Neural cell (in vitro differentiated cells): Measurements from ENCODE around the gene CARD16. TPM values are rescaled to one million over a fixed set of nuclear protein-coding genes. Genes with fewer than 3 reads are reported as not detected.

Experiments
- H2AFZ ChIP-seq: fragments of 200-600, 300-800 bp; sonication (generic), shearing (Covaris generic); 2 replicates; pipeline ENCODE4 v1.6.0; 2014; ENCODE audit warnings: low read depth, mild to moderate bottlenecking, antibody characterized with exemption, low read length, moderate library complexity
- H3F3A ChIP-seq: fragments of 200-600 bp; shearing (Covaris generic); 2 replicates; pipeline ENCODE4 v1.6.1; 2016; ENCODE audit warnings: mild to moderate bottlenecking, moderate library complexity, mixed read lengths, antibody characterized with exemption, low read length; ENCODE audit not compliant: insufficient read depth, poor library complexity, severe bottlenecking
- H3K27ac ChIP-seq: fragments of 200-600, 300-800 bp; sonication (generic), shearing (Covaris generic); 2 replicates; pipeline ENCODE4 v1.5.1; 2014; ENCODE audit warnings: mild to moderate bottlenecking, low read length, moderate library complexity
- H3K27me3 ChIP-seq: fragments of 300-800, 200-600 bp; sonication (generic), shearing (Covaris generic); 2 replicates; pipeline ENCODE4 v1.6.0; 2014; ENCODE audit warnings: mild to moderate bottlenecking, low read depth, low read length, moderate library complexity; ENCODE audit not compliant: insufficient read depth
- H3K36me3 ChIP-seq: fragments of 300-800, 200-600 bp; sonication (generic), shearing (Covaris generic); 2 replicates; pipeline ENCODE4 v1.5.1; 2014; ENCODE audit warnings: mild to moderate bottlenecking, antibody characterized with exemption, low read length, moderate library complexity; ENCODE audit not compliant: insufficient read depth
- H3K4me2 ChIP-seq: fragments of 300-800, 200-600 bp; sonication (generic), shearing (Covaris generic); 2 replicates; pipeline ENCODE4 v1.6.0; 2014; ENCODE audit warnings: mild to moderate bottlenecking, low read length
- H3K4me3 ChIP-seq: fragments of 300-800, 200-600 bp; sonication (generic), shearing (Covaris generic); 2 replicates; pipeline ENCODE4 v1.5.1; 2014; ENCODE audit warnings: mild to moderate bottlenecking, low read length, moderate library complexity
- H3K79me2 ChIP-seq: fragments of 200-600 bp; shearing (Covaris generic); replicated peaks from 2 replicates; pipeline ENCODE4 v1.6.0; 2014; ENCODE audit warnings: mild to moderate bottlenecking, low read length, moderate library complexity; ENCODE audit not compliant: insufficient read depth
- H3K9ac ChIP-seq: fragments of 300-800, 200-600 bp; sonication (generic), shearing (Covaris generic); 2 replicates; pipeline ENCODE4 v1.6.1; 2016; ENCODE audit warnings: mild to moderate bottlenecking, low read length, mixed read lengths
- H3K9me2 ChIP-seq: fragments of 200-600 bp; shearing (Covaris generic); 2 replicates; pipeline ENCODE4 v1.6.1; 2016; ENCODE audit warnings: mild to moderate bottlenecking, low read length, mixed read lengths; ENCODE audit not compliant: insufficient read depth
- H3K9me3 ChIP-seq: fragments of 200-600, 300-800 bp; sonication (generic), shearing (Covaris generic); 2 replicates; pipeline ENCODE4 v1.6.1; 2016; ENCODE audit warnings: mild to moderate bottlenecking, mixed run types, low read length, moderate library complexity, mixed read lengths
- H4K20me1 ChIP-seq: fragments of 200-600 bp; shearing (Covaris generic); 2 replicates; pipeline ENCODE4 v1.6.1; 2016; ENCODE audit warnings: mild to moderate bottlenecking, mixed run types; ENCODE audit not compliant: insufficient read depth
- EP300 ChIP-seq: fragments of 450-650 bp; conservative IDR thresholded peaks from 2 replicates; pipeline ENCODE4 v1.6.1; 2014; ENCODE audit warnings: antibody characterized with exemption, mild to moderate bottlenecking, moderate library complexity; ENCODE audit not compliant: poor library complexity, severe bottlenecking
- EZH2 ChIP-seq: fragments of 200-600, 300-800 bp; shearing (Covaris generic), sonication (generic); IDR thresholded peaks from 2 replicates; pipeline ENCODE4 v1.6.1; 2014; ENCODE audit warnings: antibody characterized with exemption, low read length, borderline replicate concordance, mild to moderate bottlenecking; ENCODE audit not compliant: insufficient read depth, poor library complexity, severe bottlenecking
- MXI1 ChIP-seq: fragments of 450-650 bp; conservative IDR thresholded peaks from 2 replicates; pipeline ENCODE4 v1.6.1; 2014; ENCODE audit warnings: antibody characterized with exemption, mild to moderate bottlenecking; ENCODE audit not compliant: poor library complexity, severe bottlenecking
- POLR2AphosphoS5 ChIP-seq: IDR thresholded peaks from 2 replicates; pipeline ENCODE4 v1.6.1; 2012
- RAD21 ChIP-seq: fragments of 450-650 bp; conservative IDR thresholded peaks from 2 replicates; pipeline ENCODE4 v1.6.1; 2014; ENCODE audit warnings: antibody characterized with exemption, mild to moderate bottlenecking, moderate library complexity
- SMC3 ChIP-seq: fragments of 450-650 bp; conservative IDR thresholded peaks from 2 replicates; pipeline ENCODE4 v1.6.1; 2014; ENCODE audit warnings: antibody characterized with exemption, mild to moderate bottlenecking, moderate library complexity; ENCODE audit not compliant: poor library complexity
- TAF1 ChIP-seq: IDR thresholded peaks from 2 replicates; pipeline ENCODE4 v1.6.1; 2012; ENCODE audit warnings: low read depth
- polyA plus RNA-seq: library from polyadenylated mRNA; depleted of rRNA; stranded (reverse); fragments of >200 nt; gene quantifications from 2 replicates; pipeline ENCODE4 v1.2.3, GENCODE V29; 2014
- TF ChIP-seq, protein P1 (sequence below): fragments of 450-650 bp; IDR thresholded peaks from 2 replicates; pipeline ENCODE4 v1.5.1; 2014; ENCODE audit warnings: antibody characterized with exemption, mild to moderate bottlenecking, moderate library complexity; ENCODE audit not compliant: poor library complexity, severe bottlenecking
- TF ChIP-seq, protein P2 (sequence below): IDR thresholded peaks from 2 replicates; pipeline ENCODE4 v1.6.1; 2012; ENCODE audit warnings: borderline replicate concordance

Gene CARD16
- polyA plus RNA-seq, 1 donor from 2014 or later = not detected

DNA sequence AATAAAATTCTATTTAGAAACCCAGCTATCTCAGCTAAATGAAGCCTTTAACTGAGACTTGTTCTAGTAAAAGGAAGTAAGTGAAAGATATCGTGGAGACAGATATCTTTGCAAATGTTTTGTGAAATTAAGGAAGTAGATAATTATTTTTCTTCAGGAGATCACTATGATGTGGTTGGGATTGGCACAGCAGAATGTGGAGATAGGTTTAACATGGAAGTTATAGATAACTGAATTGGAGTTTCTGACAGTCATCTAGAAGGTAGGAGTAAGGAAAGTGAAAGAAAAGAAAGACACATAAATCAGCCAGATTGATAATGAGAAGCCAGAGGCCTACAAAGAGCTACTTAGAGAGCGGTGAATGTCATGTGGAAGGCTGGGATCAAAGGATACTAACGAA is 17.5 kb downstream of the CARD16 start:
- TF ChIP-seq RAD21 (no peak), MXI1 (no peak), TAF1 (no peak), EP300 (no peak), POLR2AphosphoS5 (no peak), SMC3 (no peak), EZH2 (no peak)
- TF ChIP-seq, protein P1, sequence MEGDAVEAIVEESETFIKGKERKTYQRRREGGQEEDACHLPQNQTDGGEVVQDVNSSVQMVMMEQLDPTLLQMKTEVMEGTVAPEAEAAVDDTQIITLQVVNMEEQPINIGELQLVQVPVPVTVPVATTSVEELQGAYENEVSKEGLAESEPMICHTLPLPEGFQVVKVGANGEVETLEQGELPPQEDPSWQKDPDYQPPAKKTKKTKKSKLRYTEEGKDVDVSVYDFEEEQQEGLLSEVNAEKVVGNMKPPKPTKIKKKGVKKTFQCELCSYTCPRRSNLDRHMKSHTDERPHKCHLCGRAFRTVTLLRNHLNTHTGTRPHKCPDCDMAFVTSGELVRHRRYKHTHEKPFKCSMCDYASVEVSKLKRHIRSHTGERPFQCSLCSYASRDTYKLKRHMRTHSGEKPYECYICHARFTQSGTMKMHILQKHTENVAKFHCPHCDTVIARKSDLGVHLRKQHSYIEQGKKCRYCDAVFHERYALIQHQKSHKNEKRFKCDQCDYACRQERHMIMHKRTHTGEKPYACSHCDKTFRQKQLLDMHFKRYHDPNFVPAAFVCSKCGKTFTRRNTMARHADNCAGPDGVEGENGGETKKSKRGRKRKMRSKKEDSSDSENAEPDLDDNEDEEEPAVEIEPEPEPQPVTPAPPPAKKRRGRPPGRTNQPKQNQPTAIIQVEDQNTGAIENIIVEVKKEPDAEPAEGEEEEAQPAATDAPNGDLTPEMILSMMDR = no peak
- TF ChIP-seq, protein P2, sequence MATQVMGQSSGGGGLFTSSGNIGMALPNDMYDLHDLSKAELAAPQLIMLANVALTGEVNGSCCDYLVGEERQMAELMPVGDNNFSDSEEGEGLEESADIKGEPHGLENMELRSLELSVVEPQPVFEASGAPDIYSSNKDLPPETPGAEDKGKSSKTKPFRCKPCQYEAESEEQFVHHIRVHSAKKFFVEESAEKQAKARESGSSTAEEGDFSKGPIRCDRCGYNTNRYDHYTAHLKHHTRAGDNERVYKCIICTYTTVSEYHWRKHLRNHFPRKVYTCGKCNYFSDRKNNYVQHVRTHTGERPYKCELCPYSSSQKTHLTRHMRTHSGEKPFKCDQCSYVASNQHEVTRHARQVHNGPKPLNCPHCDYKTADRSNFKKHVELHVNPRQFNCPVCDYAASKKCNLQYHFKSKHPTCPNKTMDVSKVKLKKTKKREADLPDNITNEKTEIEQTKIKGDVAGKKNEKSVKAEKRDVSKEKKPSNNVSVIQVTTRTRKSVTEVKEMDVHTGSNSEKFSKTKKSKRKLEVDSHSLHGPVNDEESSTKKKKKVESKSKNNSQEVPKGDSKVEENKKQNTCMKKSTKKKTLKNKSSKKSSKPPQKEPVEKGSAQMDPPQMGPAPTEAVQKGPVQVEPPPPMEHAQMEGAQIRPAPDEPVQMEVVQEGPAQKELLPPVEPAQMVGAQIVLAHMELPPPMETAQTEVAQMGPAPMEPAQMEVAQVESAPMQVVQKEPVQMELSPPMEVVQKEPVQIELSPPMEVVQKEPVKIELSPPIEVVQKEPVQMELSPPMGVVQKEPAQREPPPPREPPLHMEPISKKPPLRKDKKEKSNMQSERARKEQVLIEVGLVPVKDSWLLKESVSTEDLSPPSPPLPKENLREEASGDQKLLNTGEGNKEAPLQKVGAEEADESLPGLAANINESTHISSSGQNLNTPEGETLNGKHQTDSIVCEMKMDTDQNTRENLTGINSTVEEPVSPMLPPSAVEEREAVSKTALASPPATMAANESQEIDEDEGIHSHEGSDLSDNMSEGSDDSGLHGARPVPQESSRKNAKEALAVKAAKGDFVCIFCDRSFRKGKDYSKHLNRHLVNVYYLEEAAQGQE = no peak
- no peaks in the 10 kb centered on the region for H3F3A ChIP-seq
- H3K27ac ChIP-seq = no peak overlapping the region
- no peaks in the 10 kb centered on the region for H3K9me2 ChIP-seq
- no peaks in the 10 kb centered on the region for H3K9me3 ChIP-seq
- H3K27me3 ChIP-seq = no peaks in the 10 kb centered on the region
- no peaks in the 10 kb centered on the region for H3K79me2 ChIP-seq
- no peak overlapping the region for H2AFZ ChIP-seq
- no peak overlapping the region for H3K4me3 ChIP-seq
- H3K4me2 ChIP-seq = no peak overlapping the region
- no peaks in the 10 kb centered on the region for H4K20me1 ChIP-seq
- H3K36me3 ChIP-seq = no peaks in the 10 kb centered on the region
- no peak overlapping the region for H3K9ac ChIP-seq

DNA sequence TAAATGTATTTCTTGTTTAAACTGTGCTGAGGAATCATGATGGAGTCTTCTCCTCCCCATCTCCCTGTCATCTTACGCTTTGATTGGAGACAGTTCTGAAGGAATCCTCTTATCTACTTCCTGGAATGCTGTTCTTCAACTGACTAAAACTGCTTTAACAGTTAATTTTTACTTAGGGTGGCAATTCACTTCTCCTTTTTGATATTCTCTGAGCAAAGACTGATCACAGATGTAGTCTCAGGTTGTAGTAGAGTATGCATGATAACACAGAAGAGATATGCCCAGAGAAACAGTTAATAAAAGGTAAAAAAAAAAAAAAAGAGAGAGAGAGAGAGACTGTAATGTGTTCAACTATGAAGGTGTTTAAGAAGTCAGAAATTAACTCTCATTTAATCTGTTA is 20.7 kb downstream of the CARD16 start:
- H2AFZ ChIP-seq = no peak overlapping the region
- TF ChIP-seq POLR2AphosphoS5 (no peak), MXI1 (no peak), TAF1 (no peak), SMC3 (no peak), EP300 (no peak), RAD21 (no peak), EZH2 (no peak)
- TF ChIP-seq, protein P1 = no peak
- TF ChIP-seq, protein P2 = no peak
- H3K9ac ChIP-seq = no peak overlapping the region
- no peak overlapping the region for H3K4me3 ChIP-seq
- H3K27me3 ChIP-seq = no peaks in the 10 kb centered on the region
- H3K27ac ChIP-seq = no peak overlapping the region
- no peaks in the 10 kb centered on the region for H3K9me3 ChIP-seq
- no peaks in the 10 kb centered on the region for H3K79me2 ChIP-seq
- no peaks in the 10 kb centered on the region for H3K9me2 ChIP-seq
- no peaks in the 10 kb centered on the region for H3K36me3 ChIP-seq
- no peaks in the 10 kb centered on the region for H4K20me1 ChIP-seq
- no peaks in the 10 kb centered on the region for H3F3A ChIP-seq
- H3K4me2 ChIP-seq = no peak overlapping the region
